H9 (cell line): Measurements from ENCODE around the gene MRPL36. TPM values are rescaled to one million over a fixed set of nuclear protein-coding genes. Genes with fewer than 3 reads are reported as not detected.

Experiments
- DNase-seq: peaks from one replicate; pipeline ENCODE4 v3.0.0-alpha.2; 2017
- H2AFZ ChIP-seq: one replicate; pipeline ENCODE4 v1.6.1; 2013; ENCODE audit warnings: mild to moderate bottlenecking, low read length, control low read depth, moderate library complexity
- H2AK5ac ChIP-seq: 2 replicates; pipeline ENCODE4 v1.6.1; 2013; ENCODE audit warnings: low read length, control low read depth, mixed read lengths; ENCODE audit not compliant: insufficient read length
- H2BK120ac ChIP-seq: one replicate; pipeline ENCODE4 v1.6.1; 2013; ENCODE audit warnings: low read depth, mild to moderate bottlenecking, low read length, control low read depth, inconsistent platforms; ENCODE audit not compliant: poor library complexity, severe bottlenecking
- H2BK12ac ChIP-seq: 2 replicates; pipeline ENCODE4 v1.6.1; 2013; ENCODE audit warnings: low read length, control low read depth, mixed read lengths, low read depth; ENCODE audit not compliant: insufficient read length
- H2BK15ac ChIP-seq: 2 replicates; pipeline ENCODE4 v1.6.1; 2013; ENCODE audit warnings: low read depth, low read length, control low read depth
- H2BK20ac ChIP-seq: one replicate; pipeline ENCODE4 v1.6.1; 2013; ENCODE audit warnings: low read depth, mild to moderate bottlenecking, low read length, control low read depth, inconsistent platforms; ENCODE audit not compliant: poor library complexity, severe bottlenecking
- H2BK5ac ChIP-seq: 2 replicates; pipeline ENCODE4 v1.6.1; 2013; ENCODE audit warnings: low read length, control low read depth, mixed read lengths; ENCODE audit not compliant: insufficient read length
- H3K14ac ChIP-seq: 2 replicates; pipeline ENCODE4 v1.6.1; 2013; ENCODE audit warnings: low read length, control low read depth; ENCODE audit not compliant: insufficient read depth
- H3K18ac ChIP-seq: 2 replicates; pipeline ENCODE4 v1.6.1; 2013; ENCODE audit warnings: low read depth, mild to moderate bottlenecking, mixed read lengths, low read length, control low read depth; ENCODE audit not compliant: insufficient read length
- H3K23ac ChIP-seq: 2 replicates; pipeline ENCODE4 v1.6.1; 2013; ENCODE audit warnings: low read length, control low read depth, mixed read lengths, low read depth; ENCODE audit not compliant: insufficient read length
- H3K23me2 ChIP-seq: 2 replicates; pipeline ENCODE4 v1.6.1; 2013; ENCODE audit warnings: low read depth, mild to moderate bottlenecking, mixed read lengths, low read length, control low read depth; ENCODE audit not compliant: insufficient read length, poor library complexity, severe bottlenecking
- H3K27ac ChIP-seq: 2 replicates; pipeline ENCODE4 v1.5.1; 2013; ENCODE audit warnings: low read length, control low read depth, mixed read lengths, low read depth; ENCODE audit not compliant: insufficient read length
- H3K27me3 ChIP-seq: 2 replicates; pipeline ENCODE4 v1.6.1; 2013; ENCODE audit warnings: low read length, control low read depth, inconsistent platforms; ENCODE audit not compliant: insufficient read depth
- H3K4ac ChIP-seq: 2 replicates; pipeline ENCODE4 v1.6.1; 2013; ENCODE audit warnings: low read depth, mild to moderate bottlenecking, control low read depth, inconsistent platforms, low read length, moderate library complexity
- H3K4me1 ChIP-seq: 2 replicates; pipeline ENCODE4 v1.6.1; 2013; ENCODE audit warnings: low read length, control low read depth, inconsistent platforms; ENCODE audit not compliant: insufficient read depth
- H3K4me2 ChIP-seq: 2 replicates; pipeline ENCODE4 v1.6.1; 2013; ENCODE audit warnings: low read length, control low read depth, mixed read lengths; ENCODE audit not compliant: insufficient read length, insufficient read depth
- H3K56ac ChIP-seq: 2 replicates; pipeline ENCODE4 v1.6.1; 2013; ENCODE audit warnings: low read depth, mild to moderate bottlenecking, mixed read lengths, low read length, control low read depth; ENCODE audit not compliant: insufficient read length
- H3K79me1 ChIP-seq: 2 replicates; pipeline ENCODE4 v1.6.1; 2013; ENCODE audit warnings: low read depth, mild to moderate bottlenecking, moderate library complexity, low read length, control low read depth, inconsistent platforms; ENCODE audit not compliant: insufficient read depth, poor library complexity, severe bottlenecking
- H3K79me2 ChIP-seq: 2 replicates; pipeline ENCODE4 v1.6.1; 2013; ENCODE audit warnings: low read length, control low read depth, inconsistent platforms; ENCODE audit not compliant: insufficient read depth
- H3K9ac ChIP-seq: 2 replicates; pipeline ENCODE4 v1.6.1; 2013; ENCODE audit warnings: low read length, control low read depth, mixed read lengths; ENCODE audit not compliant: insufficient read length; ENCODE audit errors: extremely low read depth
- H3K9me3 ChIP-seq: one replicate; pipeline ENCODE4 v1.6.1; 2013; ENCODE audit warnings: low read depth, low read length, inconsistent platforms; ENCODE audit not compliant: control insufficient read depth
- H3T11ph ChIP-seq: one replicate; pipeline ENCODE4 v1.6.1; 2013; ENCODE audit warnings: mild to moderate bottlenecking, low read length, control low read depth, inconsistent platforms
- H4K20me1 ChIP-seq: one replicate; pipeline ENCODE4 v1.6.1; 2013; ENCODE audit not compliant: control insufficient read depth, insufficient read length, insufficient read depth
- H4K5ac ChIP-seq: 2 replicates; pipeline ENCODE4 v1.6.1; 2013; ENCODE audit warnings: low read depth, mild to moderate bottlenecking, mixed read lengths, low read length, control low read depth; ENCODE audit not compliant: insufficient read length
- H4K8ac ChIP-seq: replicated peaks from 2 replicates; pipeline ENCODE4 v1.6.1; 2013; ENCODE audit warnings: low read length, control low read depth, mixed read lengths, low read depth; ENCODE audit not compliant: insufficient read length
- H4K91ac ChIP-seq: 2 replicates; pipeline ENCODE4 v1.6.1; 2013; ENCODE audit warnings: low read depth, mild to moderate bottlenecking, moderate library complexity, mixed read lengths, low read length, control low read depth; ENCODE audit not compliant: insufficient read length
- H3K27ac Mint-ChIP-seq, 3 experiments: 2 replicates in 2 of 3; 3 replicates in 1 of 3; pipeline ENCODE4 v1.8.0; 2020 to 2021; ENCODE audit warnings: mixed read lengths in 3 of 3, mild to moderate bottlenecking in 1 of 3, moderate library complexity in 1 of 3
- H3K27me3 Mint-ChIP-seq: 2 replicates; pipeline ENCODE4 v1.8.0; 2021; ENCODE audit warnings: low read depth, mild to moderate bottlenecking, moderate library complexity, mixed read lengths
- H3K36me3 Mint-ChIP-seq, 3 experiments: 2 replicates in 2 of 3; 3 replicates in 1 of 3; pipeline ENCODE4 v1.8.0; 2020 to 2021; ENCODE audit warnings: low read depth in 3 of 3, mixed read lengths in 3 of 3; ENCODE audit not compliant: insufficient read depth in 1 of 3
- H3K4me1 Mint-ChIP-seq, 2 experiments: 2 replicates each; pipeline ENCODE4 v1.8.0; 2020; ENCODE audit warnings: mixed read lengths in 2 of 2
- H3K4me3 Mint-ChIP-seq, 2 experiments: 2 replicates in 1 of 2; 3 replicates in 1 of 2; pipeline ENCODE4 v1.8.0; 2020 to 2021; ENCODE audit warnings: mild to moderate bottlenecking in 2 of 2, mixed read lengths in 2 of 2, moderate library complexity in 1 of 2
- H3K9me3 Mint-ChIP-seq, 2 experiments: 2 replicates in 1 of 2; 3 replicates in 1 of 2; pipeline ENCODE4 v1.8.0; 2020; ENCODE audit warnings: mild to moderate bottlenecking in 2 of 2, mixed read lengths in 2 of 2, moderate library complexity in 1 of 2
- WGBS: extraction: QIAGEN DNeasy Blood & Tissue Kit; methylation state at CpG from one replicate; pipeline ENCODE4 v1.1.7; 2013; ENCODE audit warnings: missing lambda C conversion rate, low lambda C conversion rate, mixed read lengths; ENCODE audit not compliant: insufficient read length; ENCODE audit errors: extremely low coverage; 5-methylcytosine and 5-hydroxymethylcytosine counted together
- total RNA-seq: library from RNA; stranded (reverse); gene quantifications from 2 replicates; pipeline ENCODE4 v1.2.1, GENCODE V29; 2021
- TF ChIP-seq, protein P1 (sequence below): fragments of 200-600 bp; sonication (generic); conservative IDR thresholded peaks from 3 replicates; pipeline ENCODE4 v1.8.0; 2021; ENCODE audit warnings: antibody characterized with exemption, mild to moderate bottlenecking

Gene MRPL36
- total RNA-seq, 1 experiment from 2014 or later, result 67.3 TPM

DNA sequence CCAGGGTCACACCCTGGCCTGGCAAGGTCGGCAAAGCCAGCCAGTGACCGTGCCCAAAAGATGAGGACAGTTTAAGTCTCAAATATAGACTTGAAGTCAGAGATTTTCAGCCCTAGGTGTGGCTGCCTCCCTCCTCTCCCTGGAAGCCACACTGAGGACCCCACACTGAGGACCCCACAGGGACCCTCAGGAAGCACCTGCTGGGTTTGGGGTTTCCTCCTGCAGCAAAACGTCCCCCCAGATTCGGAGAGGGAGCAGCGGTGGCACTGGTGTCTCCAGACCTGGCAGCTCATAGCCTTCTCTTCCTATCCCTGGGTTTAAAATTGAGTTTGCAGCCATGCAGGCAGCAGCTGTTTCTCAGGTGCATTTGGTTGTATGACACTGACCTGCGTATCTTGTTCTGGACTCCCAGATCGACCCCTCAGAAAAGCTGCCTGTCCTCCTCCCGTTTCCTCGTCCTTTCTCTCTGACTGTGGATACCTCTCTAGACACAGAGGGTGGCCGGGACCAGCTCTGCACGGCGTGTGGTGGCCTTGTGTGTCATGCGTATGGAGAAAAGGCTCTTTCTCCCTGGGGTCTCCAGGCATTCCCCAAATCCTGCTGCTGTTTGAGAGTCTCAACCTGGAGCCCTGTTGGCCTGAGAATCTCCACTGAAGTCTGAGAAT, 36.6 kb downstream of the MRPL36 start:
- Histone ChIP-seq H3K27me3 (no peaks in the 10 kb centered on the region; the same call in 1 of the 2 replicates), H3T11ph (no peak overlapping the region), H3K9me3 (no peaks in the 10 kb centered on the region), H2AFZ (no peak overlapping the region), H2BK20ac (no peak overlapping the region), H3K4me2 (no peak overlapping the region), H2BK5ac (no peak overlapping the region), H4K20me1 (no peaks in the 10 kb centered on the region), H3K14ac (no peak overlapping the region), H3K18ac (no peak overlapping the region), H4K91ac (no peak overlapping the region), H3K79me1 (no peaks in the 10 kb centered on the region), H3K27ac (no peak overlapping the region), H3K56ac (no peak overlapping the region), H4K8ac (no peak overlapping the region), H3K9ac (no peak overlapping the region), H2BK12ac (no peak overlapping the region), H4K5ac (no peak overlapping the region), H3K23ac (no peak overlapping the region), H3K79me2 (no peaks in the 10 kb centered on the region), H3K23me2 (no peaks in the 10 kb centered on the region), H2BK120ac (no peak overlapping the region), H2BK15ac (no peak overlapping the region), H2AK5ac (no peak overlapping the region), H3K4ac (no peak overlapping the region), H3K4me1 (no peaks in the 10 kb centered on the region; the same call in 1 of the 2 replicates)
- Mint-ChIP-seq H3K9me3 (peaks cover 10% of the 10 kb centered on the region in 2 experiments), H3K4me3 (no peak overlapping the region), H3K27me3 (peaks cover 10% of the 10 kb centered on the region), H3K27ac (peak overlapping the region in 1 of 3 experiments; percentile 59; a peak in 1 of 7 replicates), H3K36me3 (peaks cover 7 to 10% (median 9%) of the 10 kb centered on the region in 3 experiments), H3K4me1 (peaks cover 7 to 13% of the 10 kb centered on the region in 2 experiments; a peak in 3 of 4 replicates)
- DNase-seq, result peak; percentile 20
- WGBS, result no CpG with 5 or more reads among the region's 13 CpGs
- TF ChIP-seq, protein P1, sequence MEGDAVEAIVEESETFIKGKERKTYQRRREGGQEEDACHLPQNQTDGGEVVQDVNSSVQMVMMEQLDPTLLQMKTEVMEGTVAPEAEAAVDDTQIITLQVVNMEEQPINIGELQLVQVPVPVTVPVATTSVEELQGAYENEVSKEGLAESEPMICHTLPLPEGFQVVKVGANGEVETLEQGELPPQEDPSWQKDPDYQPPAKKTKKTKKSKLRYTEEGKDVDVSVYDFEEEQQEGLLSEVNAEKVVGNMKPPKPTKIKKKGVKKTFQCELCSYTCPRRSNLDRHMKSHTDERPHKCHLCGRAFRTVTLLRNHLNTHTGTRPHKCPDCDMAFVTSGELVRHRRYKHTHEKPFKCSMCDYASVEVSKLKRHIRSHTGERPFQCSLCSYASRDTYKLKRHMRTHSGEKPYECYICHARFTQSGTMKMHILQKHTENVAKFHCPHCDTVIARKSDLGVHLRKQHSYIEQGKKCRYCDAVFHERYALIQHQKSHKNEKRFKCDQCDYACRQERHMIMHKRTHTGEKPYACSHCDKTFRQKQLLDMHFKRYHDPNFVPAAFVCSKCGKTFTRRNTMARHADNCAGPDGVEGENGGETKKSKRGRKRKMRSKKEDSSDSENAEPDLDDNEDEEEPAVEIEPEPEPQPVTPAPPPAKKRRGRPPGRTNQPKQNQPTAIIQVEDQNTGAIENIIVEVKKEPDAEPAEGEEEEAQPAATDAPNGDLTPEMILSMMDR, result no peak
